HCT116 (cell line): ENCODE data around the gene SSR2. TPM values are rescaled to one million over a fixed set of nuclear protein-coding genes. Genes with fewer than 3 reads are reported as not detected.

Experiments used
- ATAC-seq: fragments of 200-7000 bp; cut with Tn5 transposase; 2 replicates; pipeline ENCODE4 v1.9.1; 2020; ENCODE audit warnings: mild to moderate bottlenecking, moderate library complexity
- BruUV-seq: library from RNA; stranded (reverse); fragments of 400-500 nt; replicated peaks from 2 replicates; lab custom pipeline; 2021; lab: Mats Ljungman, UMichigan
- CTCF ChIA-PET: fragments of 300-600 bp; sonication (Branson Sonifier 250); formaldehyde crosslinking; loops from one replicate; lab custom pipeline; 2021; ENCODE audit warnings: antibody characterized with exemption; lab: Charles Lee
- POLR2A ChIA-PET: fragments of 300-600, 350-600 bp; sonication (Branson Sonifier 250); formaldehyde crosslinking; loops from one replicate; lab custom pipeline; 2021; ENCODE audit warnings: antibody characterized with exemption; lab: Charles Lee
- RAD21 ChIA-PET, 2 experiments: fragments of 300-600 bp; sonication (Branson Sonifier 250); formaldehyde crosslinking; loops; one replicate each; lab custom pipeline; 2023; ENCODE audit warnings: low total read pairs in 2 of 2; ENCODE audit not compliant: uncharacterized antibody in 2 of 2, unreplicated experiment in 2 of 2, low non-redundant PET in 1 of 2; lab: Charles Lee
- DNase-seq: peaks from one replicate; pipeline ENCODE4 v3.0.0-alpha.2; 2010; ENCODE audit warnings: low read depth, low spot score
- H2AFZ ChIP-seq: fragments of 200-600 bp; shearing (Covaris generic), sonication (generic); 2 replicates; pipeline ENCODE4 v1.6.1; 2017; ENCODE audit warnings: low read depth, mixed run types, mixed read lengths, antibody characterized with exemption, low read length; ENCODE audit not compliant: poor library complexity, severe bottlenecking
- H3K27ac ChIP-seq: 2 replicates; pipeline ENCODE4 v1.5.1; 2012; ENCODE audit warnings: low read depth, low read length
- H3K27me3 ChIP-seq: fragments of 200-600 bp; sonication (generic); 2 replicates; pipeline ENCODE4 v1.6.1; 2016; ENCODE audit warnings: mixed run types, low read length, mixed read lengths; ENCODE audit not compliant: insufficient read depth
- H3K36me3 ChIP-seq, 2 experiments: fragments of 200-500 bp in 1 of 2; fragments of 200-600 bp in 1 of 2; sonication (Bioruptor generic) in 1 of 2; sonication (generic) in 1 of 2; 2 replicates each; pipeline versions ENCODE4 v1.5.1 to v1.6.1; 2014 to 2016; ENCODE audit warnings: low read length in 2 of 2, inconsistent platforms in 1 of 2, mixed read lengths in 1 of 2, mixed run types in 1 of 2; ENCODE audit not compliant: insufficient read depth in 2 of 2, control insufficient read depth in 1 of 2
- H3K4me1 ChIP-seq, 2 experiments: fragments of 200-600 bp in 1 of 2; sonication (generic) in 1 of 2; 2 replicates each; pipeline versions ENCODE4 v1.5.1 to v1.6.1; 2012 to 2017; ENCODE audit warnings: low read length in 2 of 2, inconsistent platforms in 1 of 2, mild to moderate bottlenecking in 1 of 2, mixed read lengths in 1 of 2, mixed run types in 1 of 2, moderate library complexity in 1 of 2; ENCODE audit not compliant: insufficient read depth in 2 of 2, control insufficient read depth in 1 of 2
- H3K4me2 ChIP-seq: fragments of 200-600 bp; sonication (generic); 2 replicates; pipeline ENCODE4 v1.6.1; 2017; ENCODE audit warnings: mixed run types, low read length, mixed read lengths
- H3K4me3 ChIP-seq, 2 experiments: fragments of 200-600 bp in 1 of 2; sonication (generic) in 1 of 2; replicated peaks in 1 of 2; 2 replicates each; pipeline ENCODE4 v1.5.1; 2011 to 2016; ENCODE audit warnings: low read length in 2 of 2, control low read depth in 1 of 2, low read depth in 1 of 2, mild to moderate bottlenecking in 1 of 2, mixed read lengths in 1 of 2, mixed run types in 1 of 2
- H3K79me2 ChIP-seq: fragments of 200-600 bp; sonication (generic); 2 replicates; pipeline ENCODE4 v1.6.1; 2017; ENCODE audit warnings: mild to moderate bottlenecking, mixed run types, low read length, moderate library complexity, mixed read lengths; ENCODE audit not compliant: insufficient read depth
- H3K9ac ChIP-seq: fragments of 200-600 bp; sonication (generic); 2 replicates; pipeline ENCODE4 v1.6.1; 2016; ENCODE audit warnings: low read length, mixed read lengths
- H3K9me2 ChIP-seq: fragments of 200-600 bp; sonication (generic), shearing (Covaris generic); 2 replicates; pipeline ENCODE4 v1.6.1; 2017; ENCODE audit warnings: mixed run types, mild to moderate bottlenecking, moderate library complexity; ENCODE audit not compliant: insufficient read depth
- H3K9me3 ChIP-seq, 2 experiments: fragments of 200-500 bp in 1 of 2; fragments of 200-600 bp in 1 of 2; sonication (Bioruptor generic) in 1 of 2; sonication (generic) in 1 of 2; 2 replicates each; pipeline ENCODE4 v1.6.1; 2014 to 2017; ENCODE audit warnings: low read length in 2 of 2, mixed read lengths in 2 of 2, inconsistent platforms in 1 of 2, low read depth in 1 of 2, mild to moderate bottlenecking in 1 of 2, mixed run types in 1 of 2, moderate library complexity in 1 of 2; ENCODE audit not compliant: control insufficient read depth in 1 of 2, insufficient read depth in 1 of 2
- H4K20me1 ChIP-seq: fragments of 200-600 bp; sonication (generic), shearing (Covaris generic); 2 replicates; pipeline ENCODE4 v1.6.1; 2017; ENCODE audit warnings: mixed run types, mild to moderate bottlenecking, moderate library complexity; ENCODE audit not compliant: insufficient read depth
- CBX3 ChIP-seq: IDR thresholded peaks from 2 replicates; pipeline ENCODE4 v1.6.1; 2012; ENCODE audit warnings: low read depth
- CEBPB ChIP-seq: IDR thresholded peaks from 2 replicates; pipeline ENCODE4 v1.6.1; 2012; ENCODE audit warnings: low read depth
- EGR1 ChIP-seq: IDR thresholded peaks from 2 replicates; pipeline ENCODE4 v1.6.1; 2012; ENCODE audit warnings: low read depth
- EZH2 ChIP-seq: fragments of 200-600 bp; sonication (generic); IDR thresholded peaks from 2 replicates; pipeline ENCODE4 v1.6.1; 2017; ENCODE audit warnings: antibody characterized with exemption, mixed run types
- EZH2phosphoT487 ChIP-seq: fragments of 200-600 bp; IDR thresholded peaks from 2 replicates; pipeline ENCODE4 v1.6.1; 2018; ENCODE audit warnings: antibody characterized with exemption, borderline replicate concordance
- FOSL1 ChIP-seq: IDR thresholded peaks from 2 replicates; pipeline ENCODE4 v1.6.1; 2012; ENCODE audit warnings: low read depth
- JUND ChIP-seq: IDR thresholded peaks from 2 replicates; pipeline ENCODE4 v1.6.1; 2012
- POLR2A ChIP-seq: IDR thresholded peaks from 2 replicates; pipeline ENCODE4 v1.7.0; 2011; ENCODE audit warnings: borderline replicate concordance; ENCODE audit not compliant: insufficient read depth, insufficient read length; ENCODE audit errors: extremely low read depth
- POLR2AphosphoS5 ChIP-seq: IDR thresholded peaks from 2 replicates; pipeline ENCODE4 v1.6.1; 2011; ENCODE audit warnings: mild to moderate bottlenecking, low read depth, low read length, moderate library complexity
- RAD21 ChIP-seq: IDR thresholded peaks from 2 replicates; pipeline ENCODE4 v1.6.1; 2012; ENCODE audit warnings: low read depth, mild to moderate bottlenecking
- SP1 ChIP-seq: IDR thresholded peaks from 2 replicates; pipeline ENCODE4 v1.6.1; 2012; ENCODE audit warnings: low read depth
- SRF ChIP-seq: IDR thresholded peaks from 2 replicates; pipeline ENCODE4 v1.6.1; 2012; ENCODE audit warnings: low read depth
- ZNF274 ChIP-seq: fragments of 200-500 bp; sonication (Bioruptor generic); IDR thresholded peaks from 2 replicates; pipeline ENCODE4 v1.6.1; 2014; ENCODE audit warnings: mild to moderate bottlenecking, low read depth, low read length, inconsistent platforms
- intact Hi-C: fragments of 100-400 bp; cut with micrococcal nuclease; formaldehyde crosslinking; loops from 2 replicates; pipeline ENCODE4 v1.10.0; 2022
- total RNA-seq: library from RNA; stranded (reverse); gene quantifications from one replicate; pipeline ENCODE4 v1.2.1, GENCODE V29; 2021; ENCODE audit not compliant: unreplicated experiment
- TF ChIP-seq, protein P1 (sequence below): IDR thresholded peaks from 2 replicates; pipeline ENCODE4 v1.6.1; 2012
- TF ChIP-seq, protein P2 (sequence below): IDR thresholded peaks from 2 replicates; pipeline ENCODE4 v1.6.1; 2011; ENCODE audit warnings: mild to moderate bottlenecking, low read length, moderate library complexity; ENCODE audit not compliant: insufficient replicate concordance; ENCODE audit errors: extremely low read depth
- TF ChIP-seq, protein P3 (sequence below): IDR thresholded peaks from 2 replicates; pipeline ENCODE4 v1.6.1; 2012; ENCODE audit warnings: low read depth

The SSR2 gene
- total RNA-seq, 1 experiment from 2014 or later, result 153 TPM

DNA sequence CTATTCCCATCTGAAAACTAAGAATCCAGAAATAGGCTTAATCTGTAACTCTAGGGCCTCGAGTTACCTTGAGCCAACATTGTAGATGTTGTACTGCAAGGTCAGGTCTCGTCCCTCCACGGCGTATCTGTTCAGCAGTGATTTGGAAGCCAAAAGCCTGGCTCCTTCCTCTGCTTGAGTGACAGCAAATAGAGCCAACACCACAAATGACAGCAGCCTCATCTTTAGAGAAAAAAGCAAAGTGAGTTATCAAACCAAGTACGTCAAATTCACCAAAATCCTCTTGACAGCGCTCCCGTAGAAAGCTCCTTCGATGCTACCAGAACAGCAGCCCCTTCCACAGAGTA is 832 bp downstream of the SSR2 start:
- peak overlapping the region; percentile 92 for H3K4me2 ChIP-seq
- intact Hi-C loops, result loop anchor here (2.0 kb wide), 1 partner anchor 35 kb away; the partner anchor contains the start of gene LAMTOR2
- ChIA-PET POLR2A (no interaction called here), CTCF (no interaction called here), RAD21 (no interaction called here)
- TF ChIP-seq EGR1 (no peak), RAD21 (no peak), CEBPB (no peak), POLR2AphosphoS5 (no peak), POLR2A (no peak), CBX3 (no peak), SRF (no peak), EZH2 (no peak)
- TF ChIP-seq, protein P1, sequence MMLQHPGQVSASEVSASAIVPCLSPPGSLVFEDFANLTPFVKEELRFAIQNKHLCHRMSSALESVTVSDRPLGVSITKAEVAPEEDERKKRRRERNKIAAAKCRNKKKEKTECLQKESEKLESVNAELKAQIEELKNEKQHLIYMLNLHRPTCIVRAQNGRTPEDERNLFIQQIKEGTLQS, result no peak
- DNase-seq (no peak), ATAC-seq (no peak)
- peak overlapping the region; percentile 79 for H3K4me3 ChIP-seq
- H4K20me1 ChIP-seq, result no peaks in the 10 kb centered on the region
- peaks cover 7 to 21% of the 10 kb centered on the region in 2 experiments; a peak in 3 of 4 replicates for H3K36me3 ChIP-seq
- H3K9ac ChIP-seq, result peak overlapping the region; percentile 68
- no peak overlapping the region for H2AFZ ChIP-seq
- no peaks in the 10 kb centered on the region for H3K9me2 ChIP-seq
- peaks cover 4 to 11% of the 10 kb centered on the region in 2 experiments; a peak in 2 of 4 replicates for H3K4me1 ChIP-seq
- TSS peak; percentile 74 for BruUV-seq
- peaks cover 20% of the 10 kb centered on the region for H3K79me2 ChIP-seq
- H3K27me3 ChIP-seq, result no peaks in the 10 kb centered on the region
- peak overlapping the region; percentile 48 for H3K27ac ChIP-seq
- no peaks in the 10 kb centered on the region for H3K9me3 ChIP-seq

DNA sequence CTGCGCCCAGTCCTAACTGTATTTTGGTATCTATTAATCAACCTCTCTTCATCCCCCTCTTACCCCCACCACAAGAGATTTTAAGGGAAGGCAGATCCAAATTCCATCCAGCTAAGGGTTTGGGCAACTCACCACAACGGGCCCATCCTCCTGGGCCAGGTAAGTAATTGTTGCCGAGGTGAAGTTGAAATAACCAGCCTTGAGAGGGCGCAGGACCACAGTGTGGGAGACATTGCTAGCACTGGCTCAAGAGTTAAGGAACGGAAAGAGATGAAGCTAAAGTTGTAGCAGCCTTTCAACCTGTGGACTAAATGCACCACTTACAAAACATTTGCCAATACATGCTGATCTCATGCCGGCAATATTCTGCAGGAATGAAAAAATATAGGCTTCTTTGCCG is 5.9 kb downstream of the SSR2 start:
- Histone ChIP-seq H4K20me1 (no peaks in the 10 kb centered on the region), H3K4me1 (peaks cover 4% of the 10 kb centered on the region in 2 experiments; a peak in 2 of 4 replicates), H2AFZ (no peak overlapping the region), H3K36me3 (peaks cover 44 to 50% of the 10 kb centered on the region in 2 experiments), H3K4me2 (no peak overlapping the region), H3K9ac (no peak overlapping the region), H3K9me2 (no peaks in the 10 kb centered on the region), H3K27me3 (no peaks in the 10 kb centered on the region), H3K9me3 (no peaks in the 10 kb centered on the region), H3K79me2 (peaks cover 13% of the 10 kb centered on the region), H3K4me3 (no peak overlapping the region), H3K27ac (no peak overlapping the region)
- intact Hi-C loops, result no loop called here
- ChIA-PET POLR2A (no interaction called here), CTCF (no interaction called here), RAD21 (no interaction called here)
- BruUV-seq, result no TSS peak
- ATAC-seq (no peak), DNase-seq (no peak)
- TF ChIP-seq EGR1 (no peak), FOSL1 (no peak), EZH2phosphoT487 (no peak), SP1 (no peak), JUND (no peak), ZNF274 (no peak)
- TF ChIP-seq, protein P1, result no peak
- TF ChIP-seq, protein P2, sequence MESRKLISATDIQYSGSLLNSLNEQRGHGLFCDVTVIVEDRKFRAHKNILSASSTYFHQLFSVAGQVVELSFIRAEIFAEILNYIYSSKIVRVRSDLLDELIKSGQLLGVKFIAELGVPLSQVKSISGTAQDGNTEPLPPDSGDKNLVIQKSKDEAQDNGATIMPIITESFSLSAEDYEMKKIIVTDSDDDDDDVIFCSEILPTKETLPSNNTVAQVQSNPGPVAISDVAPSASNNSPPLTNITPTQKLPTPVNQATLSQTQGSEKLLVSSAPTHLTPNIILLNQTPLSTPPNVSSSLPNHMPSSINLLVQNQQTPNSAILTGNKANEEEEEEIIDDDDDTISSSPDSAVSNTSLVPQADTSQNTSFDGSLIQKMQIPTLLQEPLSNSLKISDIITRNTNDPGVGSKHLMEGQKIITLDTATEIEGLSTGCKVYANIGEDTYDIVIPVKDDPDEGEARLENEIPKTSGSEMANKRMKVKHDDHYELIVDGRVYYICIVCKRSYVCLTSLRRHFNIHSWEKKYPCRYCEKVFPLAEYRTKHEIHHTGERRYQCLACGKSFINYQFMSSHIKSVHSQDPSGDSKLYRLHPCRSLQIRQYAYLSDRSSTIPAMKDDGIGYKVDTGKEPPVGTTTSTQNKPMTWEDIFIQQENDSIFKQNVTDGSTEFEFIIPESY, result no peak
- TF ChIP-seq, protein P3, sequence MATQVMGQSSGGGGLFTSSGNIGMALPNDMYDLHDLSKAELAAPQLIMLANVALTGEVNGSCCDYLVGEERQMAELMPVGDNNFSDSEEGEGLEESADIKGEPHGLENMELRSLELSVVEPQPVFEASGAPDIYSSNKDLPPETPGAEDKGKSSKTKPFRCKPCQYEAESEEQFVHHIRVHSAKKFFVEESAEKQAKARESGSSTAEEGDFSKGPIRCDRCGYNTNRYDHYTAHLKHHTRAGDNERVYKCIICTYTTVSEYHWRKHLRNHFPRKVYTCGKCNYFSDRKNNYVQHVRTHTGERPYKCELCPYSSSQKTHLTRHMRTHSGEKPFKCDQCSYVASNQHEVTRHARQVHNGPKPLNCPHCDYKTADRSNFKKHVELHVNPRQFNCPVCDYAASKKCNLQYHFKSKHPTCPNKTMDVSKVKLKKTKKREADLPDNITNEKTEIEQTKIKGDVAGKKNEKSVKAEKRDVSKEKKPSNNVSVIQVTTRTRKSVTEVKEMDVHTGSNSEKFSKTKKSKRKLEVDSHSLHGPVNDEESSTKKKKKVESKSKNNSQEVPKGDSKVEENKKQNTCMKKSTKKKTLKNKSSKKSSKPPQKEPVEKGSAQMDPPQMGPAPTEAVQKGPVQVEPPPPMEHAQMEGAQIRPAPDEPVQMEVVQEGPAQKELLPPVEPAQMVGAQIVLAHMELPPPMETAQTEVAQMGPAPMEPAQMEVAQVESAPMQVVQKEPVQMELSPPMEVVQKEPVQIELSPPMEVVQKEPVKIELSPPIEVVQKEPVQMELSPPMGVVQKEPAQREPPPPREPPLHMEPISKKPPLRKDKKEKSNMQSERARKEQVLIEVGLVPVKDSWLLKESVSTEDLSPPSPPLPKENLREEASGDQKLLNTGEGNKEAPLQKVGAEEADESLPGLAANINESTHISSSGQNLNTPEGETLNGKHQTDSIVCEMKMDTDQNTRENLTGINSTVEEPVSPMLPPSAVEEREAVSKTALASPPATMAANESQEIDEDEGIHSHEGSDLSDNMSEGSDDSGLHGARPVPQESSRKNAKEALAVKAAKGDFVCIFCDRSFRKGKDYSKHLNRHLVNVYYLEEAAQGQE, result no peak
